Medulla oblongata (tissue), 1 donor: Measurements from ENCODE around the gene AASS.
"Not testable (repeated sequence)": the region's sequence is repeated elsewhere in the genome, so short reads cannot be mapped to it uniquely, and the experiment has no call there.

Experiments used
- DNase-seq: peaks from one replicate; pipeline ENCODE4 v3.0.0-alpha.2; 2015; ENCODE audit errors: extremely low spot score

AASS gene

DNA sequence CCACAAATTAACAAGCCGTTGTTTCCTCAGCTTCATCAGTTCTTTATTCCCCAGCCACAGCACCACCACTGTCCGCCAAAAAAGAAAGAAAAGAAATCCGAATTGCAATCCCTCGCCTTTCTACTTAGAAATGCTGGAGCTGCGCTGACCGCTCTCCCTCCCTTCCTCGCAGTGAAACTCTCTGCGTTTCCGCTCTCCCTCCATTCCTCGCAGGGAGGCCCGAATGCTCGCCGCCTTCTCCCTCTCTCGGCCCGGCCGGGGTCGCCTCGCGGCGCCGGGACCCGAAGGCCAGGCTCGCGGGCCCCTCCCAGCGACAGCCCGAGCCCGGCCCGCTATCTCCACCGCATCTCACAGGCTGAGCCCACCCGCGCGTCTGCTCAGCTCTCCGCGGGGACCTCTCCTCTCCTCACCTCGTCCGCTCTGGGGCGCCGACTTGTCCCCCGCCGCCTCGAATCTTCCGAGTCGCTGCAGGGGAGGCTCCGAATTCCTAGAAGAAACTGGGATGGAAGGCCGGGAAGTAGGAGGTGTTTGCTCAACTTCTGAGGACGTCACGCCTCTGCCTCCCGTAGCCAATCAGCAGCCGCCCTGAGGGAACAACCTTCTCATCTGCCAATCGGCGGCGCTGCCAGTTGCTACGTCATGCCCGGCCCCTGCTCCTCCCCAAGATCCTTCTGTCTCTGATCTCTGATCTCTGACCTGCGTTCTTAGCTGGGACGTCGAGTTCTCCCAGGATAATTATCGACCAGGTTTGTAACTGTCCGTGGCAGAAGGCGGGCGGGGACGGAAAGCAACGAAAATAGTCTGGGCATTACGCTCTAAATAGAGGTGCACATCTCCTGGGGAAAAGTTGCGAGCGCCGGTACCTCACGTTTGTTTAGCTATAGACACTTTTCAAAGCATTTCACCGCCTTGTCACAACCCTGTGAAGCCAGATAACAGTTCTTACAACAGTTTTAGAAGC lies at the start of gene AASS:
AASS (minus strand) TSS at position 499 of the 961 bp plus-strand sequence. CDS start 10,523 bp downstream, outside the sequence.
- DNase-seq, result peak; percentile 99

DNA sequence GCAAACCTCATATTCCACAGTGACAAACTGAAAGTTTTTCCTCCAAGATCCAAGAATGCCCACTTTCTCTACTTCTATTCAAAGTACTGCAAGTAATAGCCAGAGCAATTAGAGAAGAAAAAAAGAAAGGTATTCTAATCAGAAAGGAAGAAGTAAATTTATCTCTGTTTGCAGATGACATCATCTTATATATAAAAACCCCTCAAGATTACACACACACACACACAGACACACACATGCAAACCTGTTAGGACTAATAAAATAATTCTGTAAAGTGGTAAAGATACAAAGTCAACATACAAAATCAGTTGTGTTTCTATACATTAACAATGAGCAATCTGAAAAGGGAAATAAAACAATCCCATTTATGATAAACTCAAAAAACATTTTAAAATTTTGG lies 44.7 kb upstream of the AASS start:
- no peak for DNase-seq

DNA sequence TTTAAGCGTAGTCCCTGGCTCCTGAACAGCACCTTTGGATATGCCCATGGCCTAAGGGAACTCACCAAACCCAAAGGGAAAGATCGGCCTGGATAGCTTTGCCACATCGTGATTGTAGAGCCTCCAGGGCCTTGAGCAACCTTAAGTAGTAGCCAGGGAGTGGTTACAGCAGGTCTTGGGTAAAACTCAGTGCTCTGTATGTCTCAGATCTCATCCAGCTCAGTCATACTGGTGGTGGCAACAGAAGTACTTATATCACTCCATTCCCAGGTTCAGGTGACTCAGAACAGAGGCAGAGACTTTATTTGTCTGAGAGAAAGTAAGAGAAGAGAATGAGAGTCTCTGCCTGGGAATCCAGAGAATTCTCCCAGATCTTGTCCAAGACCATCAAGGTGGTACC lies 39.1 kb upstream of the AASS start:
- no peak for DNase-seq

DNA sequence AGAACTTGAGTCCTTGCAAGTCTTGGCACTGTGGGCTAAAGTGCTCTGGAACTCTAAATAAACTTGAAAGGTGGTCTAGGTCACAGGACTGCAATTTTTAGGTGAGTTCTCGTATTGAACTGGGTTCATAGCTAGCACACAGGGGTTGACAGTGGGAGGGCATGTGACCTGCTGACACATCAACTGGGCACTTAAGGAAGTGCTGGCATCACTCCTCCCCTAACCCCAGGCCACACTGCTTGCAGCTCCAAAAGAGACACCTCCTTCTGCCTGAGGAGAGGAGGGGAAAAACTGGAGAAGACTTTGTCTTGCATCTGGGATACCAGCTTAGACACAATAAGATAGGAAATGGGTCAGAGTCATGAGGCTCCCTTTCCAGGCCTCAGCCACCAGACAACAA lies 38.0 kb upstream of the AASS start:
- DNase-seq, result no peak

DNA sequence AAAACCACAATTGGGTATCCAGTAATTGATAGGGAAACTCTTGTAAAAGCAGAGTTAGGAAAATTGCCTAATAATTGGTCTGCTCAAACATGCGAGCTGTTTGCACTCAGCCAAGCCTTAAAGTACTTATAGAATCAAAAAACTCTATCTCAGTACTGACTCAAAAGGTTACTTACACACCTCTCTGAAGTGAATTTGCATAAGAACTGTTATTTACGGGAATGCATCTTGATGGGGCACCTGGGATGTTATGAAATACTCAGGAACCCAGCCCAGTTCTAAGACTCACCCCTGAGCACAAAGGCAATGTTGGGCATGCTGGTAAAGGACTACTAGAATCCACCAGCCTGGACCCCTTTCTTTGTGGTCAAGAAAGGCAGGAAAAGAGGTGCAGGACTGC lies 28.1 kb upstream of the AASS start:
- DNase-seq, result not testable (repeated sequence)

DNA sequence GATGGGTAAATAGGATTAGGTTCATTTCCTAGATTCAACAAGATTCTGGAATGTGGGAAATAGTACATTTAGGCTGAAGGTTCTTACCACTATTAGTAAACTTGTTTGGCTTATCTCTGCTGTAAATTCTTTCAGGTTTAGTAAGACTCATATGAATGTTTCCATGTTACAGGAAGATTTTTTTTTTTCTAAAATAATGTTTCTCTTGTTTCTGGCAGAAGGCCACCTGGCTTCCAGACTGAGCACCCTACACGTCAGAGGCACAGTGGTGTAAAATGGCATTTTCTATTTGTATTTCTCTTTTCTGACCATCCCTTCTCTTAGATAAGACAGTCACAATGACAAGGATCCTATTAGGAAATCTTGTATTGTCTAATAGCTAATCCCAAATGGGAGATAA lies 22.7 kb upstream of the AASS start:
- no peak for DNase-seq

DNA sequence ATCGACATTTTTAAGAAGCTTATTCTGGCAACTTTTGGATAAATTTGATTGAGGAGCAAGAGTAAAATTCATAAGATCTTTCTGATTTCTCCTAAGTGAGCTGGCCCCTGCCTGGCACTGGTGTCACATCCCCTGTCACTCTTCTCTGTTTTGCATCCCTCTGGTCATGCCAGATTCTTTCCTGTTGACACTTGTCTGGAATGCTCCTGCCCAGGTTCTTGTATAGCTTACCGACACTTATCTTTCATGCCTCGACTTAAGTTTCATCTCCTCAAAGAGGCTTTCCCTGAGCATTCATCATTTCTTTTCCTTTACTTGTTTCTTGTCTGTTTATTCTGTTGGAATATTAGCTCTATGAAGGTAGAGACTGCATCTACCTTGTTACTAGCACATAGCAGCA lies 22.2 kb upstream of the AASS start:
- no peak for DNase-seq

DNA sequence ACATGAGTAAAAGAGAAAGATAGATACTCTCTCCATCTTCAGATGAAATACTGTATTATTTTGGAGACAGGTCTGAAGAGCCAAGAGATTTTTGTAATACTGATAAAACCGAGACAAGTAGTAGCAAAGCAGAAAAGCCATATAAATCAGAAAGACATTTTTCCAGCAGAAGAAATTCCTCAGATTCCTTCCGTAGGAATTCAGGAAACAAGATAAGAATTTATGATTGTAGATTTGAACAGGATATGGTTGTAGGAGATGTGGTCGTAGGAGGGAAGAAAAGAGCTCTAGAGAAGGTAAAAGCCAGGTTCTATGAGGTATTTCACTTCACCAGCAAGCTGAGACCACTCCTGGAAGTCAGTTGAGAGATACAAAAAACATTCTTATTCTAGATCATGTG lies 17.6 kb upstream of the AASS start:
- DNase-seq, result no peak

DNA sequence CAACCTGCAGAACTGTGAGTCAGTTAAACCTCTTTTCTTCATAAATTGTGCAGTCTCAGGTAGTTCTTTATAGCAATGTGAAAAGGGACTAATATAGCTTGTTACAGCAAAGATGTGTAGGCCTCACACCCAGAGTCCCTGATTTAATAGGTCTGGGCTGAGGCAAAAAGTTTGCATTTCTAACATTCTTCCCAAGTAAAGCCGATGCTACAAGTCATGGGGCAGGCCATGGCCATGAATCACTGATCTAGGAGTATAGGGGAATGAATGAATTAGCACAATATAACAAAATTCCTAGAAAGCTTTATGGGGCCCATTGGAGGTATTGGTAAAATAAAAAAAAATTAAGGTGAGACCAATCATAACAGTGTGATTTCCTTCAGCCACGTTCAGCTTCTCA lies 11.5 kb upstream of the AASS start:
- DNase-seq, result no peak

DNA sequence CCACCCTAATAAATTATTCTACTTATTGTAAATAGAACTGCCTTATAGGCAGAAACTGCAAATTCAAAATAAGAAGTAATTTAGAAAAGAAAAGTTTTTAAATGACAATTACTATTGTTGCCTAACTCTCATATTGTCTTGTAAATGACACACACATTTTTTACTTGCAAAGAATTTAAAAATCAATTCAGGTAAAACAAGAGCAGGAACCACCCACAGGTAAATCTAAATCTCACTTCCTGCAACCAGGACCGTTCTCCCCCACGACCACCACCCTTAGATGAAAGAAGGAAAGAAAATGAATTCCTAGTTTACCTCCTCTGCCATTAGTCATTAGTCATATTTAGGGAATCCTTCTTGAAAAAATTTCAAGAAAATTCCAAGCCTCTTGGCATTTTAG lies 4.8 kb upstream of the AASS start:
- no peak for DNase-seq

DNA sequence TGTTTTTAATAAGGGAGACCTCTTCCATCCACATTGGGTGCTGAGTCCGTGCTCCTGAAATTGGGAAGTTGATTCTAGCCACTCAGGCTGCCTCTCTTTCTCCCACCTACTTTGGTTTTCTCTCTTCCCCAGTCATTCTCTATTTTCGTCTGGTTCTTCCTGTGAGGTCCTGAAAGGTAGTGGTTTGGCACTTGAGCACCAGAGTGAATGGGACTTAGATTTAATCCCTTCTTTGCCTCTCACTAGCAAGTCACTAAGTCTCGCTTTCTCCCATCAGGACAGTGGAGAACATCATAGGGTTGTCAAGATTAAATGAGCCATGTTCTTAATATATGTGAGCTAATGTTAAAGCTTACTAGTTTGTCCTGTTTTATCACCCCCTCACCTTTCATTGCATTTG lies 4.0 kb upstream of the AASS start:
- no peak for DNase-seq

DNA sequence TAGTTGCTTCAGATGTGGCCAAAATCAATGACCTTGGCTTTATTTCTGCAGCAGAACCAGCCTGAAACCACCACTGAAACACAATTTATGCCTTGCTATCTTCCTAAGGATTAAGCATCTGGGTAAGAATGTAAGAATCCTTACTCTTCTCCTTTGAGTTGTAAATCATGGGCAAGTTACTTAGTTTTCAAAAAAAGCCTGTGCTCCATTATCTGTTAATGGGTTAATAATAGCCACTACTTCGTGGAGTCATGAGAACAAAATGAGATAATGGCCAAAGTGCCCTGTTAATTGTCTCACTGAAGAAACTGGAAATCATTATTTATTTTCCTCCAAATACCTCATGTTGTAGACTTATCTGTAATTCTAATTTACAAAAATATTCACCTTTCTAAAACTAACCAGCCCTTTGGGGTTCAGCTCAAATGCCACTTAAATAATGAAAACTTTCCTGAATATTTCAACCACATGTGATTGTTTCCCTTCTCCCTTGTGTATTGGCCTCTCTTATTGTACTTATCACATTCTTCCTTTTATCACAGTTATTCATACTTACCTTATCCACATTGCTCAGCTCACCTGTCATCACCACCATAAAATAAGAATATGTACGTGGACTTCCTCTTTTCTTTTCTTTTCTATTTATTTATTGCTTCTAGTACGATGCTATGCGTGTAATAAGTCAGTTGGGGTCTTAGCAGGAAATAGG lies 2.0 kb upstream of the AASS start:
- DNase-seq, result no peak

DNA sequence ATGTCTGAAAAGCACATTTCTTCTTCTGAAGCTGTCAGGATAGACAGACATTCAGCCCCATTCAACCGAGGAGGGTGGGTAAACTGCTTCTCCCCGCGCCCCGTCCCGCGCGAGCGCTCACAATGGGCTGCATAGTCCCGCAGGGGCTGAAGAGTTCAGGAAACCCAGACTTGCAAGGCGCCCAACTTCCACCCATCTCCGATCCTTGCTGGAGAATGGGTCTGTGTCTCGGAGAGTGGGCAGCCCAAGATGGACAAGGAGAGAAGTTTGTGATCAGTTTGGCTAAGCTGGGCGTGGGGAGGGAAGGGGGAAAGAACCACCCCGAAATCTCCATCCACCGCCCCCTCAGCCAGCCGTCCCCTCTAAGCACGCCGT lies 686 bp downstream of the AASS start:
- DNase-seq, result peak; percentile 42

DNA sequence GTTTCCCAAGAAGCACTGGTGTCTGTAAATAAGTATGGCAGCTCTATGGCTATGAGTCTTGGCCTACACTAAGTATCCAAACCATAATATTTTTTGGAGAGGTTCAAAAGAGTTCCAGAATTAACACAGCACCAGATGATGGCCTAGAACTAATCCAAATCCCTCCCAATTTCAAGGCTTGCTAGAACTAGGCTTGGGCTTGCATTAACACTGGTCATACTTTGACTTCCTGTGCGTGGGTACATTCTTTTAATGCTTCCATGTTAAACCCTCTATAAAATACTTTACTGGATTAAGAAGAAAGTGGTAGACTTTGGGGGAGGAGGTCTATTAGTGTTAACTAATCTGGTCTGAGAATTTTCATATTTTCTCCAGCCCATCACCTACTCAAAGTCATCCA lies 3.1 kb downstream of the AASS start:
- DNase-seq, result no peak

DNA sequence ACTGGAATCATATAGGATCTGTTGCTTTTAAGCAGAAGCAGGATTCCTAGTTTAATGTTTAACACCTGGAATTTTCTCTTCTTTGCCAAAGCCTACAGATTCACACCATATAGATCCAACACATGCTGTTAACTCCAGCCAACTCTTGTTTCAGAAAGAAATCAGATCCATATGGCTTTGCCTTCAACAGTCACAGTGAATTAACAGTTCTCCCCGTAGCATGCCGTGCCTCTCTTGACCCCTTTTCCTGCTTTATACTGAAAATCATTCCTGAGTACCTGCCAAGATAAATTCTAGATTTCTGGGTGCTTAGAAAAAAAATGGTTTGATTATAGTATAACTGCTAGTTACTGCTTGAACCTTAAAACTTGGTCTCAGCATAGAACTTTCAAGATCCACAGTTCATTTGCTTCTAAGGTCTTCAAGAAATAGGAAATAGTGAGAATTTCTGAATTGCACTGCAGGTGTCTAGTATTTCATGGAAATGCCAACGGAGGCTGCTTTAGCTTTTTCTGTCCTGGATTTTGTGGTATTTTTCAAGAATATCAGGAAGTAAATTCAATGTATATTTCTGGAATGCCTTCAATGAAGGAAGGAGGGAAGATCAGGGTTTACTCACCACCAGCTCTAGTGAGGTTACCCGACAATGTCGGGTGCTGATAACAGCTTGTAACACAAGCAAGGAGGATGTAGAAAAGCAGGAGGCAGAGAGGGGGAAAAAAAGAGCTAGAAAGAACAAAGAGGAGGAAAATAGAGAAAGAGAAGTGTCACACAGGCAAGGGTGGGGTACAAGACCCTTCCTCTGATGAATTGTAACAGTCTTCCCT lies 6.6 kb downstream of the AASS start:
- DNase-seq, result peak; percentile 19

DNA sequence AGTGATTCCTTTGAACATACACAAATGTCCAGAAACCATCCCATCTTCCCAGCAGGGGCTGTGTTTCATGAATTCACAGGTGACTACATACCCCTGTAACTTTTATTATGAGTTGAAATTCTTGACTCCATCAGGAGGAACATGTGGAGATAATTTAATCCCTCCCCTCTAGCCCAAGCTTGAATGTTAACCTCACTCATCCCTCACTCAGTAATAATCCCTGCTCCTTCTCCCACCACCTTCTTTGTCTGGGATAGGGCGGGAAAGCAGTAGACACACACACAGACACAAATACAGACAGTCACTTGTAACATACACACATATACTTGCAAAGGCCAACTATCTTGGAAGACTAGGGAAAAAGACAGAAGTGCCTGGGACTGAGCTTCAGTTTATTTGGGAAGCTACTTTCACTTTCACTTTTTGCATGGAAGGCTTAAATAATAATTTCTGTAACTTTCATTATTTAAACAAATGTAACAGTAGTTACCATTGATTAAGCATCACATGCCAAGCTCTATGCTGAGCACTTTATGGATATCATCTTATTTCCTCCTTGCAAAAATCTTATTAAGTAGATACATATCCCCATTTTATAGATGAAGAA lies 7.3 kb downstream of the AASS start:
- DNase-seq, result peak; percentile 51

DNA sequence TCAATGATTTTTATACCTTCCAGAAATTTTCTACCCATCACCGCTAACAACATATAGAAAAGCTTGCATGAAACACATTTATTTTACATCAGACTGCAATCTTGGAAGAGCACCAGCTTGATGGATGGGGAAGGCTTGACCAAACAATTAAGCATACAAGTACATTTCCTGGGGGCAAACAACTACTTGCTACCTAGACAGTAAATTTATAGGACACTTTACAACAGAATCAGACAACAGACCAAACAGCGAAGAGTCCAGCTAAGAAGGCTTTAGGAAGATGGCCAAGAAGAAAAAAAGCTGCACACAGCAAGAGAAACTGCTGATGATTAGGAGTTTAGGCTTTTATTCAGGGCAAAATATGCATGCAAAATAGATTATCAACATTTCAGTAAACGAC lies 8.0 kb downstream of the AASS start:
- DNase-seq, result peak; percentile 9

DNA sequence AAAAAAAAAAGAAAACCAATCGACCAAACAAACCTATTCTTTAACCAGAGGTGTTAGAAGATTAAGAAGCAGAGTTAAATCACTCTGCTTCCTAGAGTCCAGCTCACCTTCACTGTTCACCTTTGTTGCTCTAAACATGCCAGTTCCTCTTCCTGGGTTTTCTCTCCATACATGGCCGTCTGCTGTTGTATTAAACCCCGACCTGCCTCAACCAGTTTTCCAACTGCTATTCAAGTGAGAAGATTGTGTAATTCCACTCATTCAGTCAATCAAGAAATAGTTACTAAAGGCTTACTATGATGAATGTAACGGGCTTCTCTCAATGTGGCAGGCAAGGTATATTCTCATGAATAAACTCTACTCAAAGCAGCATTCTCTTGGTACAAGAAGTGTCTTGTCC lies 8.8 kb downstream of the AASS start:
- no peak for DNase-seq

DNA sequence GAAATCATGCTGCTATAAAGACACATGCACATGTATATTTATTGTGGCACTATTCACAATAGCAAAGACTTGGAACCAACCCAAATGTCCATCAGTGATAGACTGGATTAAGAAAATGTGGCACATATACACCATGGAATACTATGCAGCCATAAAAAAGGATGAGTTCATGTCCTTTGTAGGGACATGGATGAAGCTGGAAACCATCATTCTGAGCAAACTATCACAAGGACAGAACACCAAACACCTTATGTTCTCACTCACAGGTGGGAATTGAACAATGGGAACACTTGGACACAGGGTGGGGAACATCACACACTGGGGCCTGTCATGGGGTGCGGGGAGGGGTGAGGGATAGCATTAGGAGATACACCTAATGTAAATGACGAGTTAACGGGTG lies 9.3 kb downstream of the AASS start:
- not testable (repeated sequence) for DNase-seq

DNA sequence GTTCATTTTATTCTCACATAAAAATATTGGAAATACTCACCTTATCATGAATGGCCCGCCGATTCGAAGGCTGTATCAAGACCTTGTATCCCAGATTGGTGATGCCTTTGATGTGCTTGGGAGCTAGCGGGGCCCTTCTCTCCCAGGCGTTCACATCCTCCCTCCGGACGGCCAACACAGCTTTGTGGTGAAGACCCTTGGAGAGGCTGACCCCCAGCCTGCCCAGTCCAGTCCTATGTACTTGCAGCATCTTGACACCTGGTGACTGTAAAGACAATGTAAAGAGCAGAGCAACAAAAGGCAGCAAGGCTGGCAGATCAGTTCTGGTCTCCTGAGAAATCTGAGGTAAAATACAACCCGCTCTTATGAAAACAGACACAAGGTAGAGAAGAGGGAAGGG lies 10.6 kb downstream of the AASS start:
- DNase-seq, result no peak

DNA sequence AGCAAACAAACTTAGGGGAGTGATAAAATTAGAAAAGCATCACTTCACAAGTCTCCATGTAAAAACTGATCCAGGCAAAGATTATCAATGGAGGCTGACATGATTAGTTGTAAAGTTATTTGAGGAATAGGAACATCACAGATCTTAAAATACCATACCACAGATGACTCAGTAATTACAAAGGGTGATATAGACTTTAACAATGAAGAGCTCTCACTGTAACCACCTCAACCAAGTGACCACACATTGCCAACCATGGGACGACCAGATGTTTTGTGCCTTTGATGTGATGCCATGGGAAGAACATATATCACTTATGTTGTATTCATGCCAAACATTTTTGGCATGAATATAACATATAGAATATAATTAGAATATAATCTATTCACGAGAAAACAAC lies 11.7 kb downstream of the AASS start:
- no peak for DNase-seq

DNA sequence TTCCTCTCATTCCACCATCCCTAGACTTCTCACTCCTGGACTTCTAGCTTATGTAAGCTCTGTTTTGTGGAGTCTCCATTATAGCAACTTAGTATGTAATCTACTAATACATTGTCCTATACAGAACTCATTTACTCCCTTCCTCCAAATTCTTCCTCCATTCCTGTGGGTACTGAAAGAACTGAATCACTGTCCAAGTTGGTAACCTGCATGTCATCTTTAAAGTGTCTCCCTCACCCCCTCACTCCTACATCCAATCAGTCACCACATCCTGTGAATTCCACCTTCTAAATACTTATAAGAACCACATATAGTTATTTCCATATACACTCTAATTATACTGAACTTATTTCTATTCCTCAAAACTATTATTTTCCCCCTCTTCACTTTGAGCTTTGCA lies 20.3 kb downstream of the AASS start:
- no peak for DNase-seq
